SK-N-DZ (cell line): Measurements from ENCODE around the gene ADAD2.

Experiments
- DNase-seq: peaks from one replicate; pipeline ENCODE4 v3.0.0-alpha.2; 2015; ENCODE audit warnings: low spot score

Gene ADAD2

GRCh38 chr16:84245956-84246678 is 55.2 kb downstream of the ADAD2 start:
- DNase-seq, result peak; percentile 46

- peak; percentile 52 for DNase-seq
Measured at GRCh38 chr16:84246679-84247077, 55.7 kb downstream of the ADAD2 start.
